Fibroblast of lung (primary cell): ENCODE measurements around the gene KIF26B.
"Not testable (repeated sequence)": the region's sequence is repeated elsewhere in the genome, so short reads cannot be mapped to it uniquely, and the experiment has no call there.

Experiments used
- EZH2 ChIP-seq: IDR thresholded peaks from 2 replicates; pipeline ENCODE4 v1.5.1; 2012; ENCODE audit warnings: low read length, control low read depth, mild to moderate bottlenecking; ENCODE audit errors: missing control alignments
- TF ChIP-seq, protein P1 (sequence below), 2 donors: IDR thresholded peaks in 1 of 2; conservative IDR thresholded peaks in 1 of 2; 1 replicate in 1 of 2; 2 replicates in 1 of 2; pipeline ENCODE4 v1.5.1; 2011 to 2012; ENCODE audit warnings: low read length in 2 of 2, control low read depth in 1 of 2, inconsistent platforms in 1 of 2, low read depth in 1 of 2, mild to moderate bottlenecking in 1 of 2

DNA sequence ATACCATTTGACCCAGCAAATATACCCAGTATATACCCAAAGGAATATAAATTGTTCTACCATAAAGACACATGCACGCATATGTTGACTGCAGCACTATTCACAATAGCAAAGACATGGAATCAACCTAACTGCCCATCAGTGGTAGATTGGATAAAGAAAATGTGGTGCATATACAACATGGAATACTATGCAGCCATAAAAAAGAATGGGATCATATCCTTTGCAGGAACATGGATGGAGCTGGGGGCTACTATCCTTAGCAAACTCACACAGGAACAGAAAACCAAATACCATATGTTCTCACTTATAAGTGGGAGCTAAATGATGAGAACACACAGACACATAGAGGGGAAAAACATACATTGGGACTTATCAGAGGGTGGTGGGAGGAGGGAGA, 585.6 kb downstream of the KIF26B start:
- TF ChIP-seq, protein P1, sequence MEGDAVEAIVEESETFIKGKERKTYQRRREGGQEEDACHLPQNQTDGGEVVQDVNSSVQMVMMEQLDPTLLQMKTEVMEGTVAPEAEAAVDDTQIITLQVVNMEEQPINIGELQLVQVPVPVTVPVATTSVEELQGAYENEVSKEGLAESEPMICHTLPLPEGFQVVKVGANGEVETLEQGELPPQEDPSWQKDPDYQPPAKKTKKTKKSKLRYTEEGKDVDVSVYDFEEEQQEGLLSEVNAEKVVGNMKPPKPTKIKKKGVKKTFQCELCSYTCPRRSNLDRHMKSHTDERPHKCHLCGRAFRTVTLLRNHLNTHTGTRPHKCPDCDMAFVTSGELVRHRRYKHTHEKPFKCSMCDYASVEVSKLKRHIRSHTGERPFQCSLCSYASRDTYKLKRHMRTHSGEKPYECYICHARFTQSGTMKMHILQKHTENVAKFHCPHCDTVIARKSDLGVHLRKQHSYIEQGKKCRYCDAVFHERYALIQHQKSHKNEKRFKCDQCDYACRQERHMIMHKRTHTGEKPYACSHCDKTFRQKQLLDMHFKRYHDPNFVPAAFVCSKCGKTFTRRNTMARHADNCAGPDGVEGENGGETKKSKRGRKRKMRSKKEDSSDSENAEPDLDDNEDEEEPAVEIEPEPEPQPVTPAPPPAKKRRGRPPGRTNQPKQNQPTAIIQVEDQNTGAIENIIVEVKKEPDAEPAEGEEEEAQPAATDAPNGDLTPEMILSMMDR (conservative IDR thresholded peaks at IDR 0.05 in 1 of 2, IDR thresholded peaks at IDR 0.05 in 1 of 2; ENCODE audit: low read depth in 1 of 2, low read length in 2 of 2): not testable (repeated sequence)
- not testable (repeated sequence) for TF ChIP-seq EZH2
